ENCODE results near the gene ALG3.

- TF ChIP-seq POLR2AphosphoS5 (IDR thresholded peaks at IDR 0.05; ENCODE audit: low read depth) = no peak
- TF ChIP-seq CREB1 (CRISPR knock-in tag; IDR thresholded peaks at IDR 0.05; ENCODE audit: low read depth) = no peak
- TF ChIP-seq, protein P1, sequence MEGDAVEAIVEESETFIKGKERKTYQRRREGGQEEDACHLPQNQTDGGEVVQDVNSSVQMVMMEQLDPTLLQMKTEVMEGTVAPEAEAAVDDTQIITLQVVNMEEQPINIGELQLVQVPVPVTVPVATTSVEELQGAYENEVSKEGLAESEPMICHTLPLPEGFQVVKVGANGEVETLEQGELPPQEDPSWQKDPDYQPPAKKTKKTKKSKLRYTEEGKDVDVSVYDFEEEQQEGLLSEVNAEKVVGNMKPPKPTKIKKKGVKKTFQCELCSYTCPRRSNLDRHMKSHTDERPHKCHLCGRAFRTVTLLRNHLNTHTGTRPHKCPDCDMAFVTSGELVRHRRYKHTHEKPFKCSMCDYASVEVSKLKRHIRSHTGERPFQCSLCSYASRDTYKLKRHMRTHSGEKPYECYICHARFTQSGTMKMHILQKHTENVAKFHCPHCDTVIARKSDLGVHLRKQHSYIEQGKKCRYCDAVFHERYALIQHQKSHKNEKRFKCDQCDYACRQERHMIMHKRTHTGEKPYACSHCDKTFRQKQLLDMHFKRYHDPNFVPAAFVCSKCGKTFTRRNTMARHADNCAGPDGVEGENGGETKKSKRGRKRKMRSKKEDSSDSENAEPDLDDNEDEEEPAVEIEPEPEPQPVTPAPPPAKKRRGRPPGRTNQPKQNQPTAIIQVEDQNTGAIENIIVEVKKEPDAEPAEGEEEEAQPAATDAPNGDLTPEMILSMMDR (conservative IDR thresholded peaks at IDR 0.05; ENCODE audit: low read depth in 2 of 2) = no peak
- TF ChIP-seq EZH2phosphoT487 (IDR thresholded peaks at IDR 0.05; ENCODE audit: unreplicated experiment) = no peak
- TF ChIP-seq, protein P2, sequence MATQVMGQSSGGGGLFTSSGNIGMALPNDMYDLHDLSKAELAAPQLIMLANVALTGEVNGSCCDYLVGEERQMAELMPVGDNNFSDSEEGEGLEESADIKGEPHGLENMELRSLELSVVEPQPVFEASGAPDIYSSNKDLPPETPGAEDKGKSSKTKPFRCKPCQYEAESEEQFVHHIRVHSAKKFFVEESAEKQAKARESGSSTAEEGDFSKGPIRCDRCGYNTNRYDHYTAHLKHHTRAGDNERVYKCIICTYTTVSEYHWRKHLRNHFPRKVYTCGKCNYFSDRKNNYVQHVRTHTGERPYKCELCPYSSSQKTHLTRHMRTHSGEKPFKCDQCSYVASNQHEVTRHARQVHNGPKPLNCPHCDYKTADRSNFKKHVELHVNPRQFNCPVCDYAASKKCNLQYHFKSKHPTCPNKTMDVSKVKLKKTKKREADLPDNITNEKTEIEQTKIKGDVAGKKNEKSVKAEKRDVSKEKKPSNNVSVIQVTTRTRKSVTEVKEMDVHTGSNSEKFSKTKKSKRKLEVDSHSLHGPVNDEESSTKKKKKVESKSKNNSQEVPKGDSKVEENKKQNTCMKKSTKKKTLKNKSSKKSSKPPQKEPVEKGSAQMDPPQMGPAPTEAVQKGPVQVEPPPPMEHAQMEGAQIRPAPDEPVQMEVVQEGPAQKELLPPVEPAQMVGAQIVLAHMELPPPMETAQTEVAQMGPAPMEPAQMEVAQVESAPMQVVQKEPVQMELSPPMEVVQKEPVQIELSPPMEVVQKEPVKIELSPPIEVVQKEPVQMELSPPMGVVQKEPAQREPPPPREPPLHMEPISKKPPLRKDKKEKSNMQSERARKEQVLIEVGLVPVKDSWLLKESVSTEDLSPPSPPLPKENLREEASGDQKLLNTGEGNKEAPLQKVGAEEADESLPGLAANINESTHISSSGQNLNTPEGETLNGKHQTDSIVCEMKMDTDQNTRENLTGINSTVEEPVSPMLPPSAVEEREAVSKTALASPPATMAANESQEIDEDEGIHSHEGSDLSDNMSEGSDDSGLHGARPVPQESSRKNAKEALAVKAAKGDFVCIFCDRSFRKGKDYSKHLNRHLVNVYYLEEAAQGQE (IDR thresholded peaks at IDR 0.05; ENCODE audit: unreplicated experiment) = no peak
- no peak for TF ChIP-seq JUNB (IDR thresholded peaks at IDR 0.05; ENCODE audit: unreplicated experiment)
- no peak for TF ChIP-seq ZNF331 (CRISPR knock-in tag; IDR thresholded peaks at IDR 0.05; ENCODE audit: low read depth)
- TF ChIP-seq EZH2 (IDR thresholded peaks at IDR 0.05; ENCODE audit: low read depth, unreplicated experiment) = no peak
- TF ChIP-seq ETS1 (IDR thresholded peaks at IDR 0.05) = no peak
- TF ChIP-seq ZNF462 (CRISPR knock-in tag; IDR thresholded peaks at IDR 0.05) = no peak
Observed at GRCh38 chr3:184272269-184272668, 23.5 kb upstream of the ALG3 start.

Measured in GM23338 (cell line).